ENCODE data around the gene APCDD1L. TPM values are rescaled to one million over a fixed set of nuclear protein-coding genes. Genes with fewer than 3 reads are reported as not detected.

APCDD1L gene
- polyA plus RNA-seq, 1 donor from 2014 or later = not detected

- Histone ChIP-seq H3K79me2 (replicated peaks; ENCODE audit: insufficient read depth, low read length) (no peaks in the 10 kb centered on the region), H3K4me3 (ENCODE audit: low read length) (no peak overlapping the region), H3K27me3 (ENCODE audit: insufficient read depth, low read depth, low read length) (no peaks in the 10 kb centered on the region), H2AFZ (ENCODE audit: low read depth, low read length) (no peak overlapping the region), H4K20me1 (ENCODE audit: insufficient read depth) (no peaks in the 10 kb centered on the region), H3K9me2 (ENCODE audit: insufficient read depth, low read length) (no peaks in the 10 kb centered on the region), H3F3A (ENCODE audit: insufficient read depth, low read length, poor library complexity, severe bottlenecking) (no peaks in the 10 kb centered on the region), H3K9me3 (ENCODE audit: low read length) (no peaks in the 10 kb centered on the region), H3K9ac (ENCODE audit: low read length) (peak overlapping the region; percentile 26), H3K27ac (ENCODE audit: low read length) (no peak overlapping the region), H3K36me3 (ENCODE audit: insufficient read depth, low read length) (no peaks in the 10 kb centered on the region), H3K4me2 (ENCODE audit: low read length) (no peak overlapping the region)
- TF ChIP-seq EP300 (conservative IDR thresholded peaks at IDR 0.05; ENCODE audit: poor library complexity, severe bottlenecking) = no peak
- TF ChIP-seq CTCF (IDR thresholded peaks at IDR 0.05; ENCODE audit: poor library complexity, severe bottlenecking) = no peak
- no peak for TF ChIP-seq EZH2 (IDR thresholded peaks at IDR 0.05; ENCODE audit: borderline replicate concordance, insufficient read depth, low read length, poor library complexity, severe bottlenecking)
- TF ChIP-seq TAF1 (IDR thresholded peaks at IDR 0.05; ENCODE audit: low read depth) = no peak
- no peak for TF ChIP-seq POLR2AphosphoS5 (IDR thresholded peaks at IDR 0.05)
- no peak for TF ChIP-seq SMC3 (conservative IDR thresholded peaks at IDR 0.05; ENCODE audit: poor library complexity)
- no peak for TF ChIP-seq RAD21 (conservative IDR thresholded peaks at IDR 0.05)
- TF ChIP-seq MXI1 (conservative IDR thresholded peaks at IDR 0.05; ENCODE audit: poor library complexity, severe bottlenecking) = no peak
These were observed 31.8 kb upstream of the APCDD1L start for GRCh38 chr20:58546756-58547622.

GRCh38 chr20:58546416-58546711 lies 31.2 kb upstream of the APCDD1L start:
- Histone ChIP-seq H3K9me3 (ENCODE audit: low read length) (no peaks in the 10 kb centered on the region), H3K27me3 (ENCODE audit: insufficient read depth, low read depth, low read length) (no peaks in the 10 kb centered on the region), H3F3A (ENCODE audit: insufficient read depth, low read length, poor library complexity, severe bottlenecking) (no peaks in the 10 kb centered on the region), H3K4me2 (ENCODE audit: low read length) (no peak overlapping the region), H3K9ac (ENCODE audit: low read length) (no peak overlapping the region), H2AFZ (ENCODE audit: low read depth, low read length) (no peak overlapping the region), H3K36me3 (ENCODE audit: insufficient read depth, low read length) (no peaks in the 10 kb centered on the region), H3K79me2 (replicated peaks; ENCODE audit: insufficient read depth, low read length) (no peaks in the 10 kb centered on the region), H3K4me3 (ENCODE audit: low read length) (no peak overlapping the region), H3K9me2 (ENCODE audit: insufficient read depth, low read length) (no peaks in the 10 kb centered on the region), H3K27ac (ENCODE audit: low read length) (no peak overlapping the region), H4K20me1 (ENCODE audit: insufficient read depth) (no peaks in the 10 kb centered on the region)
- TF ChIP-seq CTCF (IDR thresholded peaks at IDR 0.05; ENCODE audit: poor library complexity, severe bottlenecking) (no peak), MXI1 (conservative IDR thresholded peaks at IDR 0.05; ENCODE audit: poor library complexity, severe bottlenecking) (no peak), REST (IDR thresholded peaks at IDR 0.05; ENCODE audit: borderline replicate concordance) (no peak), EZH2 (IDR thresholded peaks at IDR 0.05; ENCODE audit: borderline replicate concordance, insufficient read depth, low read length, poor library complexity, severe bottlenecking) (no peak), TAF1 (IDR thresholded peaks at IDR 0.05; ENCODE audit: low read depth) (no peak), SMC3 (conservative IDR thresholded peaks at IDR 0.05; ENCODE audit: poor library complexity) (no peak), RAD21 (conservative IDR thresholded peaks at IDR 0.05) (no peak), EP300 (conservative IDR thresholded peaks at IDR 0.05; ENCODE audit: poor library complexity, severe bottlenecking) (no peak)

Data from neural cell (in vitro differentiated cells).